ENCODE measurements around the gene CMIP. TPM values are rescaled to one million over a fixed set of nuclear protein-coding genes. Genes with fewer than 3 reads are reported as not detected.

Gene CMIP
- polyA plus RNA-seq, 1 of the 3 experiments (the other 2 are of a cell fraction), result 5.4 TPM

- POLR2A ChIA-PET, result no interaction called here
- Histone ChIP-seq H3K4me3 (ENCODE audit: low read depth in 2 of 2, low read length in 1 of 2) (no peak overlapping the region), H4K20me1 (ENCODE audit: insufficient read depth) (no peaks in the 10 kb centered on the region), H3F3A (replicated peaks; ENCODE audit: insufficient read depth) (no peaks in the 10 kb centered on the region), H3K4me2 (no peak overlapping the region), H3K9me3 (no peaks in the 10 kb centered on the region), H3K27me3 (ENCODE audit: insufficient read depth) (no peaks in the 10 kb centered on the region), H3K4me1 (ENCODE audit: control insufficient read depth in 1 of 2, insufficient read depth in 2 of 2, low read depth in 1 of 2, low read length in 1 of 2) (no peaks in the 10 kb centered on the region), H3K27ac (ENCODE audit: low read depth in 2 of 2, low read length in 1 of 2) (no peak overlapping the region), H2AFZ (ENCODE audit: low read depth) (no peak overlapping the region), H3K9me2 (no peaks in the 10 kb centered on the region), H3K36me3 (replicated peaks in 1 of 2; ENCODE audit: control insufficient read depth in 1 of 2, insufficient read depth in 2 of 2, low read length in 1 of 2) (peaks cover 0 to 7% of the 10 kb centered on the region in 2 experiments), H3K79me2 (ENCODE audit: insufficient read depth) (no peaks in the 10 kb centered on the region), H3K9ac (no peak overlapping the region)
- DNase-seq, result no peak
- 100% methylated on average over 3 of the region's 12 CpGs for WGBS (ENCODE audit: low lambda C conversion rate)
- CTCF ChIA-PET, result no interaction called here
- TF ChIP-seq CHD2 (IDR thresholded peaks at IDR 0.05; ENCODE audit: low read length, partially characterized antibody) (no peak), RXRA (IDR thresholded peaks at IDR 0.05; ENCODE audit: borderline replicate concordance, low read depth) (no peak), RAD21 (IDR thresholded peaks at IDR 0.05; ENCODE audit: low read length) (no peak), SMC3 (IDR thresholded peaks at IDR 0.05; ENCODE audit: low read depth, low read length) (no peak), FOXJ3 (CRISPR knock-in tag; IDR thresholded peaks at IDR 0.05) (no peak), FOXM1 (IDR thresholded peaks at IDR 0.05; ENCODE audit: low read depth) (no peak), GABPA (IDR thresholded peaks at IDR 0.05; ENCODE audit: low read depth) (no peak), GATA2 (CRISPR knock-in tag; IDR thresholded peaks at IDR 0.05) (no peak), YY1 (IDR thresholded peaks at IDR 0.05; ENCODE audit: low read depth) (no peak), MAX (IDR thresholded peaks at IDR 0.05; ENCODE audit: low read depth) (no peak), PBX3 (IDR thresholded peaks at IDR 0.05) (no peak), USF1 (IDR thresholded peaks at IDR 0.05; ENCODE audit: borderline replicate concordance, low read depth) (no peak), ELF1 (IDR thresholded peaks at IDR 0.05) (no peak), REST (IDR thresholded peaks at IDR 0.05; ENCODE audit: low read depth, low read length) (no peak), FOSL2 (IDR thresholded peaks at IDR 0.05; ENCODE audit: borderline replicate concordance, low read depth) (no peak), NFIC (IDR thresholded peaks at IDR 0.05; ENCODE audit: borderline replicate concordance) (no peak), RFX5 (IDR thresholded peaks at IDR 0.05; ENCODE audit: low read length) (no peak), EP300 (IDR thresholded peaks at IDR 0.05; ENCODE audit: borderline replicate concordance in 1 of 2, low read depth in 1 of 2, low read length in 1 of 2) (no peak), CTCF (IDR thresholded peaks at IDR 0.05) (no peak)
Observed at GRCh38 chr16:81684901-81685300, 240.3 kb downstream of the CMIP start.

All from SK-N-SH (cell line).